Upper lobe of right lung (tissue), 1 donor: ENCODE measurements around the gene KLF12. TPM values are rescaled to one million over a fixed set of nuclear protein-coding genes. Genes with fewer than 3 reads are reported as not detected.

ENCODE experiments used
- ATAC-seq: fragments of 200-7000 bp; cut with Tn5 transposase; one replicate; pipeline ENCODE4 v1.9.1; 2020; ENCODE audit warnings: mild to moderate bottlenecking, moderate library complexity
- DNase-seq: peaks from one replicate; pipeline ENCODE4 v3.0.0-alpha.2; 2020
- H3K27ac ChIP-seq: fragments of 200-600 bp; one replicate; pipeline ENCODE4 v1.8.0; 2022
- H3K27me3 ChIP-seq: fragments of 200-600 bp; one replicate; pipeline ENCODE4 v1.8.0; 2022; ENCODE audit warnings: mild to moderate bottlenecking
- H3K36me3 ChIP-seq: fragments of 200-600 bp; one replicate; pipeline ENCODE4 v1.8.0; 2022
- H3K4me1 ChIP-seq: fragments of 200-600 bp; one replicate; pipeline ENCODE4 v1.8.0; 2022
- H3K4me3 ChIP-seq: fragments of 200-600 bp; one replicate; pipeline ENCODE4 v1.8.0; 2022; ENCODE audit warnings: mild to moderate bottlenecking
- H3K9me3 ChIP-seq: fragments of 200-600 bp; one replicate; pipeline ENCODE4 v1.8.0; 2022
- intact Hi-C: fragments of 100-400 bp; cut with DNase I; formaldehyde crosslinking; loops from one replicate; pipeline ENCODE4 v1.11.0; 2022
- total RNA-seq: library from RNA; stranded (reverse); fragmentation: NEBNext Ultra II Directional; extraction: Animal tissue kit (Norgen Biotek cat#: 25700); gene quantifications from one replicate; pipeline ENCODE4 v1.2.1, GENCODE V29; 2021
- TF ChIP-seq, protein P1 (sequence below): fragments of 200-600 bp; IDR thresholded peaks from one replicate; pipeline ENCODE4 v1.8.0; 2022; ENCODE audit warnings: antibody characterized with exemption
- donor health status: DM: no; HTN: yes; CAD: no; lungs with severe emphysema.

The KLF12 gene
- total RNA-seq, 1 donor from 2014 or later: 10.2 TPM

GRCh38 chr13:74131227-74131626 lies 3.0 kb downstream of the KLF12 start:
- intact Hi-C loops: no loop called here
- TF ChIP-seq, protein P1, sequence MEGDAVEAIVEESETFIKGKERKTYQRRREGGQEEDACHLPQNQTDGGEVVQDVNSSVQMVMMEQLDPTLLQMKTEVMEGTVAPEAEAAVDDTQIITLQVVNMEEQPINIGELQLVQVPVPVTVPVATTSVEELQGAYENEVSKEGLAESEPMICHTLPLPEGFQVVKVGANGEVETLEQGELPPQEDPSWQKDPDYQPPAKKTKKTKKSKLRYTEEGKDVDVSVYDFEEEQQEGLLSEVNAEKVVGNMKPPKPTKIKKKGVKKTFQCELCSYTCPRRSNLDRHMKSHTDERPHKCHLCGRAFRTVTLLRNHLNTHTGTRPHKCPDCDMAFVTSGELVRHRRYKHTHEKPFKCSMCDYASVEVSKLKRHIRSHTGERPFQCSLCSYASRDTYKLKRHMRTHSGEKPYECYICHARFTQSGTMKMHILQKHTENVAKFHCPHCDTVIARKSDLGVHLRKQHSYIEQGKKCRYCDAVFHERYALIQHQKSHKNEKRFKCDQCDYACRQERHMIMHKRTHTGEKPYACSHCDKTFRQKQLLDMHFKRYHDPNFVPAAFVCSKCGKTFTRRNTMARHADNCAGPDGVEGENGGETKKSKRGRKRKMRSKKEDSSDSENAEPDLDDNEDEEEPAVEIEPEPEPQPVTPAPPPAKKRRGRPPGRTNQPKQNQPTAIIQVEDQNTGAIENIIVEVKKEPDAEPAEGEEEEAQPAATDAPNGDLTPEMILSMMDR: no peak
- no peaks in the 10 kb centered on the region for H3K27me3 ChIP-seq
- H3K4me1 ChIP-seq: peaks cover 12% of the 10 kb centered on the region
- no peak overlapping the region for H3K4me3 ChIP-seq
- no peak for ATAC-seq
- H3K9me3 ChIP-seq: no peaks in the 10 kb centered on the region
- H3K27ac ChIP-seq: peak overlapping the region; percentile 15
- H3K36me3 ChIP-seq: no peaks in the 10 kb centered on the region
- DNase-seq: no peak

DNA sequence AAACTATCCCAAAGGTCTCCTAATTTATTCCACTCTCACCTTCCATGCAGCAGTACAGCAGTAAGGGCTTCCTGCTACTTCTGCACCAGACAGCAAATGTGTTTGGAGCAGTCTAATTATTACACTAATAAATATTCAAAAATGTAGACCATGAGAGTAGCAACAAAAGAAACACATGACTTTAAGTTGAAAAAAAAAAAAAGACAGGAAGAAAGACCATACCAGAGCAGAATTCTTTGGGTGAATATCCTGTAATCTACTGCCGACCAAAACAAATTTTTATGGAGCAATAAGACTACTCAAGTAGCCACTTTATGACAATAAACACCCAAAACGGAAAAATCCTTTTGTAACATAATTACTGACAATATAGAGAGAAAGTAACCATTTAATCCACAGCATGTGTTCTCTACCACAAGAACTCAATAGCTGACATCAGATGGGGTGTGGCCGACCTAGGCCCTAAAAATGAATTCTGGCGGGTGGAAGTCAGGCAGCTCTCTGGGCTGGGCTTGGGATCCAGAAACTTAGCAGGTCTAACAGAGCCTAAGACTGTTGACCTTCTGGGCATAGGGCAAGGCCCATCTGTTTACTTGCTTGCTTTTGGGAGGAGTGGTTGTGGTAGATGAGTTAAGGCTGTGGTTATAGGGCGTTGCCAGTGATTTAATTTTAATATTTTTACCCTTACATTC lies 4.6 kb downstream of the KLF12 start:
- Histone ChIP-seq H3K36me3 (no peaks in the 10 kb centered on the region), H3K4me1 (peaks cover 11% of the 10 kb centered on the region), H3K4me3 (no peak overlapping the region), H3K27ac (peak overlapping the region; percentile 14), H3K9me3 (no peaks in the 10 kb centered on the region), H3K27me3 (no peaks in the 10 kb centered on the region)
- TF ChIP-seq, protein P1: no peak
- no peak for ATAC-seq
- intact Hi-C loops: no loop called here
- DNase-seq: no peak

DNA sequence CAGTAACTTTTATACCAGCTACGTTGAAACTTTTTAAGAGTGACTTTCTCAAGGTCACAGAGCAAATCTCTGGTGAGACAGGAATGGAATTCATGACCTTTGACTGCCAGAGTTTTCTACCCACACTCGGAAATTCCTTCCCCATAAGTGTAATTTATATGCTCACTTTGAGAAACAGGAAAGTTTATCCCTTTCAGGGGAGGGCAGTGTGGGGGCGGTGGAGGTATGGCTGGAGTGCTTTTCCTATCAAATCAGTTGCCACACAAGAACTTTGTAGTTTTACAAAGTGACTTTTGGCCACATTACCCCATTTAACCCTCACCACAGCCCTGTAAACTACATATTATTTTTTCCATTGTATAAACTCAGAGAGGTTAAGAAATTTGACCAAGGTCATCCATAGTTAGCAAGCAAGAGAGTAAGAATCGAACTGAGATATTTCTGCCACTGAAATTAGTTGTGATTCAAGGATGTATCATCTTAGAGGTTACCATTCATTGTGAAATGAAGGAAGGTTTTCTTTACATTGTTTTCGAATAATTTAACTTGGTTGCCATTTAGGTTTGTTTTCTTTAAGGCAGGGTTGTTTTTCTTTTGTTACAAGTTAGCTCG lies 5.9 kb downstream of the KLF12 start:
- peaks cover 11% of the 10 kb centered on the region for H3K4me1 ChIP-seq
- TF ChIP-seq, protein P1: no peak
- no peaks in the 10 kb centered on the region for H3K9me3 ChIP-seq
- H3K36me3 ChIP-seq: no peaks in the 10 kb centered on the region
- intact Hi-C loops: no loop called here
- no peak for DNase-seq
- H3K27ac ChIP-seq: no peak overlapping the region
- ATAC-seq: no peak
- no peaks in the 10 kb centered on the region for H3K27me3 ChIP-seq
- H3K4me3 ChIP-seq: no peak overlapping the region

GRCh38 chr13:74118328-74118727 lies 15.9 kb downstream of the KLF12 start:
- no peaks in the 10 kb centered on the region for H3K36me3 ChIP-seq
- TF ChIP-seq, protein P1: no peak
- ATAC-seq (no peak), DNase-seq (no peak)
- H3K4me3 ChIP-seq: no peak overlapping the region
- H3K27me3 ChIP-seq: no peaks in the 10 kb centered on the region
- H3K9me3 ChIP-seq: peaks cover 14% of the 10 kb centered on the region
- H3K27ac ChIP-seq: no peak overlapping the region
- intact Hi-C loops: no loop called here
- no peaks in the 10 kb centered on the region for H3K4me1 ChIP-seq

DNA sequence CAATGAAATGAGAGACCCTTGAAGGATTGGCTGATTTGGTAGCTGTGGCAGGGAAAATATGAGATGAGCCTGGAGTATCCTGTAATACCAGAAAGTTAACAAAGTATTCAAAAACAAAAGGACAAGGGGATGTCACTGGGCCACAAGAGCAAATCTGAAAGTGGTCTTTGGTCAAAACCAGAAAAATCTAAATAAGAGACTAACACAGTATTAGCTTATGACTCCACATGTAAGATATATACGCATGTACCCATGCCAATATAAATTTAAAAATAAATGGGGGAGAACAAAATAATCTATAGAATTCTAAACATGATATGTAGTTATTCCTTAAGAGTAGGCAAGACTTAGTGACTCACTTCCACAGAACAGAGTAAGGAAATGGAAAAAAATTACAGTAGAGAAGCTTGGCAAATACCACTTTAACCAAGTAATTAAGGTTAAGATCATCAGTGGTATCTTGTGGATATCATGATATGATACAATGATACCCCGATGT lies 16.9 kb downstream of the KLF12 start:
- Histone ChIP-seq H3K27me3 (no peaks in the 10 kb centered on the region), H3K4me3 (no peak overlapping the region), H3K4me1 (no peaks in the 10 kb centered on the region), H3K27ac (no peak overlapping the region), H3K36me3 (no peaks in the 10 kb centered on the region), H3K9me3 (peaks cover 14% of the 10 kb centered on the region)
- TF ChIP-seq, protein P1: no peak
- DNase-seq (no peak), ATAC-seq (no peak)
- intact Hi-C loops: no loop called here
